GM19043 (cell line): ENCODE data around the gene ASIC4.

ENCODE experiments used
- ATAC-seq: cut with Tn5 transposase; IDR thresholded peaks from one replicate; pipeline ENCODE4 v1.9.1; 2021; ENCODE audit warnings: low read depth; ENCODE audit not compliant: unreplicated experiment

The ASIC4 gene

GRCh38 chr2:219497495-219498279 lies 16.6 kb upstream of the ASIC4 start:
- ATAC-seq = no peak

GRCh38 chr2:219498280-219499057 lies 15.8 kb upstream of the ASIC4 start, which contains the start of gene GMPPA:
Gene GMPPA, plus strand, starts transcription at chr2:219498891. Its CDS starts 1,085 bp downstream, at chr2:219499976.
- ATAC-seq = peak; percentile 95

- no peak for ATAC-seq
Measured at GRCh38 chr2:219499058-219499307, 15.3 kb upstream of the ASIC4 start.

GRCh38 chr2:219499555-219499954 lies 14.7 kb upstream of the ASIC4 start:
- no peak for ATAC-seq

- no peak for ATAC-seq
Measured at GRCh38 chr2:219500135-219500534, 14.1 kb upstream of the ASIC4 start.

- no peak for ATAC-seq
Measured at GRCh38 chr2:219501849-219502248, 12.4 kb upstream of the ASIC4 start.

GRCh38 chr2:219502618-219503017 lies 11.7 kb upstream of the ASIC4 start:
- ATAC-seq = no peak

- ATAC-seq = no peak
Measured at GRCh38 chr2:219505585-219505984, 8.7 kb upstream of the ASIC4 start.

- no peak for ATAC-seq
Measured at GRCh38 chr2:219506153-219506801, 8.0 kb upstream of the ASIC4 start.

GRCh38 chr2:219506802-219507526 lies 7.3 kb upstream of the ASIC4 start:
- ATAC-seq = no peak

- no peak for ATAC-seq
Measured at GRCh38 chr2:219507581-219508443, 6.5 kb upstream of the ASIC4 start.

GRCh38 chr2:219508444-219508734 lies 5.9 kb upstream of the ASIC4 start:
- ATAC-seq = no peak

GRCh38 chr2:219508971-219509779 lies 5.1 kb upstream of the ASIC4 start:
- peak; percentile 19 for ATAC-seq

- peak; percentile 62 for ATAC-seq
Measured at GRCh38 chr2:219509780-219510511, 4.3 kb upstream of the ASIC4 start.

- no peak for ATAC-seq
Measured at GRCh38 chr2:219510512-219511135, 3.7 kb upstream of the ASIC4 start.

- ATAC-seq = no peak
Measured at GRCh38 chr2:219511547-219512325, 2.5 kb upstream of the ASIC4 start.

GRCh38 chr2:219512524-219513216 lies 1.6 kb upstream of the ASIC4 start:
- ATAC-seq = no peak
